ENCODE data around the gene WFDC5.
"Not testable (repeated sequence)": the region's sequence is repeated elsewhere in the genome, so short reads cannot be mapped to it uniquely, and the experiment has no call there.

The WFDC5 gene

DNA sequence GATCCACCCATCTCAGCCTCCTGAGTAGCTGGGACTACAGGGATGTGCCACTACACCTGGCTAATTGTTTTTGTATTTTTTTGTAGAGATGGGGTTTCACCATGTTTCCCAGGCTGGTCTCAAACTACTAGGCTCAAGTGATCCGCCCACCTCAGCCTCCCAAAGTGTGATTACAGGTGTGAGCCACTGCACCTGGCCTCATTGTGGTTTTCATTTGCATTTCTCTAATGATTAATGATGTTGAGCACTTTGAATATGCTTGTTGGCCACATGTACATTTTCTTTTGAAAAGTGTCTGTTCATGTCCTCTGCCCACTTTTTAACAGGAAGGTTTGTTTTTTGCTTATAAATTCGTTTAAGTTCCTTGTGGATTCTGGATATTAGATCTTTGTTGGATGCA, 51.9 kb downstream of the WFDC5 start:
- H3K36me3 ChIP-seq (ENCODE audit: control insufficient read depth, insufficient read depth, low read length), result peaks cover 31% of the 10 kb centered on the region
- H3K27ac ChIP-seq (ENCODE audit: insufficient read depth, low read length, poor library complexity, severe bottlenecking); DNase-seq; H3K4me3 ChIP-seq (ENCODE audit: insufficient read depth, low read depth, low read length, poor library complexity, severe bottlenecking); H3K9me3 ChIP-seq (ENCODE audit: control insufficient read depth, low read length); H3K27me3 ChIP-seq (replicated peaks; ENCODE audit: control insufficient read depth, insufficient read depth, low read length, poor library complexity, severe bottlenecking); H3K4me1 ChIP-seq (ENCODE audit: control insufficient read depth, insufficient read depth, low read length, poor library complexity, severe bottlenecking): not testable (repeated sequence)

DNA sequence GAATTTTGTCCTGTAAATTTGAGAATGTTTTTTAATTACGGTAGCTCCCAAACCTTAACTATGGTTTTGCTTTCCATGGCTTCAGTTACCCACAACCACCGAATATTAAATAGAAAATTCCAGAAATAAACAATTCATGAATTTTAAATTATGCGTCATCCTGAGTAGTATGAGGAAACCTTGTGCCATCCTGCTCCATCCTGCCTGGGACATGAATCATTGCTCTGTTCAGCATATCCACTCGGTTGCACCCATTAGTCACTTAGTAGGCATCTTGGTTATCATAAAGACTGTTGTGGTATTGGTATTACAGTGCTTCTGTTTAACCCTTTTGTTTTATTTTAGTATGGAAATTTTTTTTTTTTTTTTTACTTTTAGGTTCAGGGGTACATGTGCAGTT, 53.7 kb downstream of the WFDC5 start:
- DNase-seq, result no peak

DNA sequence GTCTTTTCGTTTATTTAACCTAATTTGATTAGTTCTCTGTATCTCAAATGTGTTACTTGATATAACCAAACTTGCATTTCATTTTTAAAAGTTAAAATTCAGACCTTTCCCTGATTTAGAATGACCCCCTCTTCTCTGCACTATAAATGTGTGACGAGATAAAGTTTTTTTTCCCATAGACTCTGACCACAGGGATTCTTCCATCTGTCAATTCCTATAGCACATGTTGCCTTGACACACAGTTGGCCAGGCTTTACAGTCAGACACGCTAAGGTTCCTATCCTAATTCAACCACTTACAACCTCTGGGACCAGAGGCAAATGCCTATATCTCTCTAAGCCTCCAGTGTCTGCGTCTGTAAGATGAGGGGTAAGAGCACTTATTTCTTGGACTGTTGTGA, 54.7 kb downstream of the WFDC5 start:
- Histone ChIP-seq H3K27me3 (replicated peaks; ENCODE audit: control insufficient read depth, insufficient read depth, low read length, poor library complexity, severe bottlenecking) (no peaks in the 10 kb centered on the region), H3K4me1 (ENCODE audit: control insufficient read depth, insufficient read depth, low read length, poor library complexity, severe bottlenecking) (no peaks in the 10 kb centered on the region), H3K27ac (ENCODE audit: insufficient read depth, low read length, poor library complexity, severe bottlenecking) (no peak overlapping the region), H3K9me3 (ENCODE audit: control insufficient read depth, low read length) (no peaks in the 10 kb centered on the region), H3K36me3 (ENCODE audit: control insufficient read depth, insufficient read depth, low read length) (peaks cover 28% of the 10 kb centered on the region), H3K4me3 (ENCODE audit: insufficient read depth, low read depth, low read length, poor library complexity, severe bottlenecking) (no peak overlapping the region)
- no peak for DNase-seq

More for the DNA sequence above, 53.7 kb downstream of the WFDC5 start:
- no peak overlapping the region for H3K27ac ChIP-seq (ENCODE audit: insufficient read depth, low read length, poor library complexity, severe bottlenecking)
- H3K9me3 ChIP-seq (ENCODE audit: control insufficient read depth, low read length), result no peaks in the 10 kb centered on the region
- no peaks in the 10 kb centered on the region for H3K27me3 ChIP-seq (replicated peaks; ENCODE audit: control insufficient read depth, insufficient read depth, low read length, poor library complexity, severe bottlenecking)
- H3K4me3 ChIP-seq (ENCODE audit: insufficient read depth, low read depth, low read length, poor library complexity, severe bottlenecking), result no peak overlapping the region
- H3K4me1 ChIP-seq (ENCODE audit: control insufficient read depth, insufficient read depth, low read length, poor library complexity, severe bottlenecking), result no peaks in the 10 kb centered on the region
- H3K36me3 ChIP-seq (ENCODE audit: control insufficient read depth, insufficient read depth, low read length), result peaks cover 26% of the 10 kb centered on the region

Data from effector memory CD4-positive, alpha-beta T cell (primary cell).